HFFc6 (cell line): ENCODE data around the gene MSH5. TPM values are rescaled to one million over a fixed set of nuclear protein-coding genes. Genes with fewer than 3 reads are reported as not detected.
"Not testable (repeated sequence)": the region's sequence is repeated elsewhere in the genome, so short reads cannot be mapped to it uniquely, and the experiment has no call there.

Source experiments
- DNase-seq: peaks from one replicate; pipeline ENCODE4 v3.0.0-alpha.2; 2018
- H3K27ac Mint-ChIP-seq: 2 replicates; pipeline ENCODE4 v1.8.0; 2020; ENCODE audit warnings: mild to moderate bottlenecking, mixed read lengths
- H3K27me3 Mint-ChIP-seq: 2 replicates; pipeline ENCODE4 v1.8.0; 2021; ENCODE audit warnings: mild to moderate bottlenecking, moderate library complexity, mixed read lengths; ENCODE audit not compliant: insufficient read depth
- H3K36me3 Mint-ChIP-seq: 2 replicates; pipeline ENCODE4 v1.8.0; 2021; ENCODE audit warnings: low read depth, mixed read lengths
- H3K4me1 Mint-ChIP-seq: 2 replicates; pipeline ENCODE4 v1.8.0; 2020; ENCODE audit warnings: low read depth, mixed read lengths
- H3K4me3 Mint-ChIP-seq: 2 replicates; pipeline ENCODE4 v1.8.0; 2020; ENCODE audit warnings: mild to moderate bottlenecking, moderate library complexity, mixed read lengths
- H3K9me3 Mint-ChIP-seq: 2 replicates; pipeline ENCODE4 v1.8.0; 2020; ENCODE audit warnings: mild to moderate bottlenecking, mixed read lengths
- total RNA-seq, 6 experiments: library from RNA; stranded (reverse); fragmentation: NEBNext Ultra II Directional; extraction: Animal tissue kit (Norgen Biotek cat#: 25700); gene quantifications; 2 replicates in 1 of 6; 3 replicates in 5 of 6; pipeline ENCODE4 v1.2.3, GENCODE V29; 2021
- TF ChIP-seq, protein P1 (sequence below): fragments of 200-600 bp; sonication (generic); IDR thresholded peaks from 2 replicates; pipeline ENCODE4 v1.5.0; 2021; ENCODE audit warnings: antibody characterized with exemption, mild to moderate bottlenecking

Gene MSH5
- total RNA-seq, 6 experiments from 2014 or later = 7.4 to 14.8 (median 12.6) TPM

- Mint-ChIP-seq H3K36me3 (peaks cover 14% of the 10 kb centered on the region; the same call in 1 of the 2 replicates), H3K27ac (no peak overlapping the region), H3K9me3 (no peaks in the 10 kb centered on the region), H3K4me3 (no peak overlapping the region), H3K4me1 (no peaks in the 10 kb centered on the region), H3K27me3 (no peaks in the 10 kb centered on the region)
- TF ChIP-seq, protein P1, sequence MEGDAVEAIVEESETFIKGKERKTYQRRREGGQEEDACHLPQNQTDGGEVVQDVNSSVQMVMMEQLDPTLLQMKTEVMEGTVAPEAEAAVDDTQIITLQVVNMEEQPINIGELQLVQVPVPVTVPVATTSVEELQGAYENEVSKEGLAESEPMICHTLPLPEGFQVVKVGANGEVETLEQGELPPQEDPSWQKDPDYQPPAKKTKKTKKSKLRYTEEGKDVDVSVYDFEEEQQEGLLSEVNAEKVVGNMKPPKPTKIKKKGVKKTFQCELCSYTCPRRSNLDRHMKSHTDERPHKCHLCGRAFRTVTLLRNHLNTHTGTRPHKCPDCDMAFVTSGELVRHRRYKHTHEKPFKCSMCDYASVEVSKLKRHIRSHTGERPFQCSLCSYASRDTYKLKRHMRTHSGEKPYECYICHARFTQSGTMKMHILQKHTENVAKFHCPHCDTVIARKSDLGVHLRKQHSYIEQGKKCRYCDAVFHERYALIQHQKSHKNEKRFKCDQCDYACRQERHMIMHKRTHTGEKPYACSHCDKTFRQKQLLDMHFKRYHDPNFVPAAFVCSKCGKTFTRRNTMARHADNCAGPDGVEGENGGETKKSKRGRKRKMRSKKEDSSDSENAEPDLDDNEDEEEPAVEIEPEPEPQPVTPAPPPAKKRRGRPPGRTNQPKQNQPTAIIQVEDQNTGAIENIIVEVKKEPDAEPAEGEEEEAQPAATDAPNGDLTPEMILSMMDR = no peak
- DNase-seq = no peak
Measured at GRCh38 chr6:31784098-31784925, 44.5 kb downstream of the MSH5 start.

- no peak for DNase-seq
- TF ChIP-seq, protein P1 = no peak
- Mint-ChIP-seq H3K27ac (no peak overlapping the region), H3K27me3 (no peaks in the 10 kb centered on the region), H3K9me3 (no peaks in the 10 kb centered on the region), H3K4me1 (peaks cover under 1% of the 10 kb centered on the region; the same call in 1 of the 2 replicates), H3K36me3 (peaks cover 15% of the 10 kb centered on the region), H3K4me3 (no peak overlapping the region)
Measured at GRCh38 chr6:31785475-31785874, 45.7 kb downstream of the MSH5 start.

GRCh38 chr6:31791324-31792089 lies 51.7 kb downstream of the MSH5 start:
- no peaks in the 10 kb centered on the region for H3K9me3 Mint-ChIP-seq
- H3K36me3 Mint-ChIP-seq = peaks cover 31% of the 10 kb centered on the region
- DNase-seq = peak; percentile 23
- H3K27ac Mint-ChIP-seq = peak overlapping the region; percentile 76
- no peak overlapping the region; the same call in 1 of the 2 replicates for H3K4me3 Mint-ChIP-seq
- H3K27me3 Mint-ChIP-seq = peaks cover 5% of the 10 kb centered on the region; the same call in 1 of the 2 replicates
- TF ChIP-seq, protein P1 = peak; percentile 79
- H3K4me1 Mint-ChIP-seq = peaks cover 38% of the 10 kb centered on the region

DNA sequence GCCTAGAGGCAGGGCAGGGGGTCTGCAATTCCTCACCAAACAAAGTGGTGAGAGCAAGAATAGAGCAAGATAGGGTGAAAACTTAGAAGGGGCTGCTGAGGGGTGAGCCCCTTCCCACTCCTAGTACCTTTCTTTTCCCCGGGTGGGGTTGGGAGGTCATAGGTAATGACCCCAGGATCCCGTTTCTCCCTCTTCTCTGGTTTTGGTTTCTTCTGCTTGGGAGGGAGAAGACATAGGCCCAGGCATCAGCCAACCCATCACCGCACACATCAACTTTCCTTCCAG lies 52.2 kb downstream of the MSH5 start:
- peaks cover 38% of the 10 kb centered on the region for H3K4me1 Mint-ChIP-seq
- peak overlapping the region; percentile 76; the same call in 1 of the 2 replicates for H3K27ac Mint-ChIP-seq
- H3K27me3 Mint-ChIP-seq = peaks cover 5% of the 10 kb centered on the region; the same call in 1 of the 2 replicates
- TF ChIP-seq, protein P1 = no peak
- no peak overlapping the region for H3K4me3 Mint-ChIP-seq
- no peaks in the 10 kb centered on the region for H3K9me3 Mint-ChIP-seq
- DNase-seq = no peak
- H3K36me3 Mint-ChIP-seq = peaks cover 31% of the 10 kb centered on the region

- H3K4me1 Mint-ChIP-seq = peaks cover 38% of the 10 kb centered on the region
- DNase-seq = peak; percentile 67
- H3K27ac Mint-ChIP-seq = peak overlapping the region; percentile 99
- peaks cover 5% of the 10 kb centered on the region; the same call in 1 of the 2 replicates for H3K27me3 Mint-ChIP-seq
- H3K9me3 Mint-ChIP-seq = no peaks in the 10 kb centered on the region
- H3K4me3 Mint-ChIP-seq = peak overlapping the region; percentile 86
- H3K36me3 Mint-ChIP-seq = peaks cover 31% of the 10 kb centered on the region
- TF ChIP-seq, protein P1 = no peak
Measured at GRCh38 chr6:31792761-31793171, 53.0 kb downstream of the MSH5 start.

- DNase-seq, H3K9me3 Mint-ChIP-seq, H3K27me3 Mint-ChIP-seq: not testable (repeated sequence)
- peaks cover 38% of the 10 kb centered on the region for H3K4me1 Mint-ChIP-seq
- peak overlapping the region; percentile 99 for H3K27ac Mint-ChIP-seq
- peak overlapping the region; percentile 86 for H3K4me3 Mint-ChIP-seq
- peaks cover 31% of the 10 kb centered on the region for H3K36me3 Mint-ChIP-seq
Measured at GRCh38 chr6:31793927-31794245, 54.1 kb downstream of the MSH5 start.
